ENCODE measurements around the gene POLR3E.

Gene POLR3E

DNA sequence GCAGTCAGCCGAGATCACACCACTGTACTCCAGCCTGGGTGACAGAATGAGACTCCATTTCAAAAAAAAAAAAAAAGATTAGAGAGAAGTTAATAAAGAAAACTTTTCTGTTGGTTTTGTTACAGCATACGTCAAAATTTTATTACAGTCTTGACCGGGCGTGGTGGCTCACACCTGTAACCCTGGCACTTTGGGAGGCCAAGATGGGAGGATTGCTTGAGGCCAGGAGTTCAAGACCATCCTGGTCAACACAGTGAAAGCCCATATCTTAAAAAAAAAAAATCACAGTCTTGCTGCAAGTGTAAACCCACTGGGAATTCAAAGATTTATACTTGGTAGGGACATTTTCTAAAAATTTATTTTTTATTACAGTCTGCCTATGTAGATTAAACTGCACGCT is 6.2 kb upstream of the POLR3E start:
- ATAC-seq (ENCODE audit: low read depth), result no peak
- Histone ChIP-seq H3K9me3 (ENCODE audit: severe bottlenecking) (no peaks in the 10 kb centered on the region), H3K27me3 (ENCODE audit: insufficient read depth, poor library complexity, severe bottlenecking) (no peaks in the 10 kb centered on the region), H3K4me1 (ENCODE audit: insufficient read depth, poor library complexity, severe bottlenecking) (no peaks in the 10 kb centered on the region), H3K4me3 (ENCODE audit: severe bottlenecking) (no peak overlapping the region), H3K36me3 (ENCODE audit: low read depth) (no peaks in the 10 kb centered on the region), H3K27ac (ENCODE audit: poor library complexity, severe bottlenecking) (no peak overlapping the region)
- no peak for TF ChIP-seq CTCF (IDR thresholded peaks at IDR 0.05; ENCODE audit: poor library complexity, severe bottlenecking)
- DNase-seq (ENCODE audit: low spot score), result no peak

DNA sequence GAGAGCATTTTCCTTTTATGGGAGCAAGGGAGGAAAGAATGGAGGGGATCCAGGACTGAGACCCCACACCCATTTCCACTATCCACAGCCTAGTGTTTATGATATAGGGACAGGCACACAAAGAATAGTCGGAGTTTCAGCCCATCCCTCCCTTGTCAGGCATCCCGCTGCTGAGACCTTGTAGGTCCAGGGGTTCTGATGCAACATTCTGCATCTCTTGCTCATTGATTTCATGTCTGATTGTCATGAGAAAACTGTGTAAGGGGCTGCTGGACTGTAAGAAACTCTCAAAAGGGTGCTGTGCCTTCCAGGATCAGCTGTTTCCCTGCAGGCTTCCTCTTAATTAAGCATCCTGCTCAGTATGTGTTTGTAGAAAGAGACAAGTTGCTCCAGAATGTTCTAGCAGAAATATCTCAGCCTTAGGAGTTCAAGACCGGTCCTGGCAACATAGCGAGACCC is 5.3 kb upstream of the POLR3E start:
- no peaks in the 10 kb centered on the region for H3K9me3 ChIP-seq (ENCODE audit: severe bottlenecking)
- TF ChIP-seq CTCF (IDR thresholded peaks at IDR 0.05; ENCODE audit: poor library complexity, severe bottlenecking), result no peak
- no peak for ATAC-seq (ENCODE audit: low read depth)
- no peak overlapping the region for H3K27ac ChIP-seq (ENCODE audit: poor library complexity, severe bottlenecking)
- H3K27me3 ChIP-seq (ENCODE audit: insufficient read depth, poor library complexity, severe bottlenecking), result no peaks in the 10 kb centered on the region
- H3K36me3 ChIP-seq (ENCODE audit: low read depth), result no peaks in the 10 kb centered on the region
- H3K4me1 ChIP-seq (ENCODE audit: insufficient read depth, poor library complexity, severe bottlenecking), result no peaks in the 10 kb centered on the region
- DNase-seq (ENCODE audit: low spot score), result no peak
- H3K4me3 ChIP-seq (ENCODE audit: severe bottlenecking), result no peak overlapping the region

GRCh38 chr16:22292320-22292719 is 4.9 kb upstream of the POLR3E start:
- Histone ChIP-seq H3K4me1 (ENCODE audit: insufficient read depth, poor library complexity, severe bottlenecking) (no peaks in the 10 kb centered on the region), H3K27ac (ENCODE audit: poor library complexity, severe bottlenecking) (no peak overlapping the region), H3K27me3 (ENCODE audit: insufficient read depth, poor library complexity, severe bottlenecking) (no peaks in the 10 kb centered on the region), H3K4me3 (ENCODE audit: severe bottlenecking) (no peak overlapping the region), H3K9me3 (ENCODE audit: severe bottlenecking) (no peaks in the 10 kb centered on the region), H3K36me3 (ENCODE audit: low read depth) (no peaks in the 10 kb centered on the region)
- ATAC-seq (ENCODE audit: low read depth) (no peak), DNase-seq (ENCODE audit: low spot score) (no peak)
- TF ChIP-seq CTCF (IDR thresholded peaks at IDR 0.05; ENCODE audit: poor library complexity, severe bottlenecking), result no peak

GRCh38 chr16:22293137-22294106 is 3.8 kb upstream of the POLR3E start:
- Histone ChIP-seq H3K27me3 (ENCODE audit: insufficient read depth, poor library complexity, severe bottlenecking) (no peaks in the 10 kb centered on the region), H3K36me3 (ENCODE audit: low read depth) (no peaks in the 10 kb centered on the region), H3K9me3 (ENCODE audit: severe bottlenecking) (no peaks in the 10 kb centered on the region), H3K4me3 (ENCODE audit: severe bottlenecking) (no peak overlapping the region), H3K4me1 (ENCODE audit: insufficient read depth, poor library complexity, severe bottlenecking) (no peaks in the 10 kb centered on the region), H3K27ac (ENCODE audit: poor library complexity, severe bottlenecking) (no peak overlapping the region)
- TF ChIP-seq CTCF (IDR thresholded peaks at IDR 0.05; ENCODE audit: poor library complexity, severe bottlenecking), result no peak
- DNase-seq (ENCODE audit: low spot score) (no peak), ATAC-seq (ENCODE audit: low read depth) (no peak)

All from RWPE2 (cell line).